Measurements from ENCODE around the gene SND1.

- TF ChIP-seq CTCF (IDR thresholded peaks at IDR 0.05): no peak
- TF ChIP-seq POLR2A (IDR thresholded peaks at IDR 0.05): no peak
These were observed 356.8 kb downstream of the SND1 start for GRCh38 chr7:128008744-128009143.

All from esophagus squamous epithelium (tissue), 4 donors.